ENCODE results near the gene UFSP1.
"Not testable (repeated sequence)": the region's sequence is repeated elsewhere in the genome, so short reads cannot be mapped to it uniquely, and the experiment has no call there.

DNA sequence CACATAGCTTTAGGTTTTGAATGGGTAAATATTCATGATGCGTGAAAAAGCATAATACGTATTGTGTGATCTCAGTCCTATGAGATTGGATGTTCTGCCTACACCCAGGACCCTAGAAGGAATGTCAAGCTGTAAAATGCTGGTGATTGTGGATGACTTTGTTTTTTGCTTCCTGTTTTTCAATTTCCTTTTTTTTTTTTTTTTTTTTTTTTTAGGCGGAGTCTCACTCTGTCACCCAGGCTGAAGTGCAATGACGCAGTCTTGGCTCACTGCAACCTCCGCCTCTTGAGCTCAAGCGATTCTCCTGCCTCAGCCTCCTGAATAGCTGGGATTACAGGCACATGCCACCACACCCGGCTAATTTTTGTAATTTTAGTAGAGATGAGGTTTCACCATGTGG lies 20.9 kb upstream of the UFSP1 start:
- TF ChIP-seq, protein P1, sequence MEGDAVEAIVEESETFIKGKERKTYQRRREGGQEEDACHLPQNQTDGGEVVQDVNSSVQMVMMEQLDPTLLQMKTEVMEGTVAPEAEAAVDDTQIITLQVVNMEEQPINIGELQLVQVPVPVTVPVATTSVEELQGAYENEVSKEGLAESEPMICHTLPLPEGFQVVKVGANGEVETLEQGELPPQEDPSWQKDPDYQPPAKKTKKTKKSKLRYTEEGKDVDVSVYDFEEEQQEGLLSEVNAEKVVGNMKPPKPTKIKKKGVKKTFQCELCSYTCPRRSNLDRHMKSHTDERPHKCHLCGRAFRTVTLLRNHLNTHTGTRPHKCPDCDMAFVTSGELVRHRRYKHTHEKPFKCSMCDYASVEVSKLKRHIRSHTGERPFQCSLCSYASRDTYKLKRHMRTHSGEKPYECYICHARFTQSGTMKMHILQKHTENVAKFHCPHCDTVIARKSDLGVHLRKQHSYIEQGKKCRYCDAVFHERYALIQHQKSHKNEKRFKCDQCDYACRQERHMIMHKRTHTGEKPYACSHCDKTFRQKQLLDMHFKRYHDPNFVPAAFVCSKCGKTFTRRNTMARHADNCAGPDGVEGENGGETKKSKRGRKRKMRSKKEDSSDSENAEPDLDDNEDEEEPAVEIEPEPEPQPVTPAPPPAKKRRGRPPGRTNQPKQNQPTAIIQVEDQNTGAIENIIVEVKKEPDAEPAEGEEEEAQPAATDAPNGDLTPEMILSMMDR (IDR thresholded peaks at IDR 0.05), result not testable (repeated sequence)
- not testable (repeated sequence) for TF ChIP-seq POLR2A (IDR thresholded peaks at IDR 0.05)
